Measurements from ENCODE around the gene VWA3B. TPM values are rescaled to one million over a fixed set of nuclear protein-coding genes. Genes with fewer than 3 reads are reported as not detected.

The VWA3B gene
- total RNA-seq, 1 donor from 2014 or later: not detected

DNA sequence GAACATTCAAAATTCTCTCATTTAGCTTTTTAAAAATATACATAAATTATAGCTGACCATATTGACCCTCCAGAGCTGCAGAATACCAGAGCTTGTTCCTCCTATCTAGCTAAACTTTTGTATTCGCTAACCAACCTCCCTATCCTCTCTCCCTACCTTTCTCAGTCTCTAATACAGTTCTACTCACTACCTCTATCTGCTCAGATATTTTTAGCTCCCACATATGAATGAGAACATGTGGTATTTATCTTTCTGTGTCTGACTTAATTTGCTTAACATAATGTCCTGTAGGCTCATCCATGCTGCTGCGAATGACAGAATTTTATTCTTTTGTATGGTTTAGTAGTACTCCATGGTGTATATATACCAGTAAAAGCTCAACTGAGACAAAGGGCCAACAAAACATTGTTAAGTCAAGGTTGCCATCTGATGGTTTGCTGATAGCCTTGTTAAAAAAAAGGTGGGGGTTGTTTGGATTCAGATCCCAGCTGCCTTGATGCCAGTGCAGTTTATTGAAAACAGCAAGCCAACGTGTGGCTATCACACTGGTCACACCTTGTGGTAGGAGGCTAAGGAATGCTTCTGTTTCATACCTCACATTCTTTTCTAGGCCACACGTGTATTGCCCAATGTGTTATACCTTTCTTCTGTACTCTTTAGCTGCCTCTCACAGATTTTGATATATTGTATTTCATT is 101.5 kb downstream of the VWA3B start:
- DNase-seq (ENCODE audit: low read depth) (no peak), FAIRE-seq (no peak)
- Mint-ChIP-seq H3K9me3 (ENCODE audit: unreplicated experiment) (no peaks in the 10 kb centered on the region), H3K36me3 (ENCODE audit: low read depth, unreplicated experiment) (no peaks in the 10 kb centered on the region), H3K4me1 (ENCODE audit: low read depth, unreplicated experiment) (no peaks in the 10 kb centered on the region), H3K4me3 (ENCODE audit: unreplicated experiment) (no peak overlapping the region), H3K27ac (ENCODE audit: unreplicated experiment) (no peak overlapping the region), H3K27me3 (ENCODE audit: low read depth, unreplicated experiment) (peaks cover 2% of the 10 kb centered on the region)
- no peaks in the 10 kb centered on the region for H3K4me1 ChIP-seq (ENCODE audit: insufficient read depth, low read length)
- no peaks in the 10 kb centered on the region for H3K79me2 ChIP-seq (ENCODE audit: insufficient read depth, low read length)
- H3K9ac ChIP-seq (ENCODE audit: low read length): no peak overlapping the region
- no peaks in the 10 kb centered on the region for H3K36me3 ChIP-seq (ENCODE audit: insufficient read depth, low read length)
- TF ChIP-seq, protein P1, sequence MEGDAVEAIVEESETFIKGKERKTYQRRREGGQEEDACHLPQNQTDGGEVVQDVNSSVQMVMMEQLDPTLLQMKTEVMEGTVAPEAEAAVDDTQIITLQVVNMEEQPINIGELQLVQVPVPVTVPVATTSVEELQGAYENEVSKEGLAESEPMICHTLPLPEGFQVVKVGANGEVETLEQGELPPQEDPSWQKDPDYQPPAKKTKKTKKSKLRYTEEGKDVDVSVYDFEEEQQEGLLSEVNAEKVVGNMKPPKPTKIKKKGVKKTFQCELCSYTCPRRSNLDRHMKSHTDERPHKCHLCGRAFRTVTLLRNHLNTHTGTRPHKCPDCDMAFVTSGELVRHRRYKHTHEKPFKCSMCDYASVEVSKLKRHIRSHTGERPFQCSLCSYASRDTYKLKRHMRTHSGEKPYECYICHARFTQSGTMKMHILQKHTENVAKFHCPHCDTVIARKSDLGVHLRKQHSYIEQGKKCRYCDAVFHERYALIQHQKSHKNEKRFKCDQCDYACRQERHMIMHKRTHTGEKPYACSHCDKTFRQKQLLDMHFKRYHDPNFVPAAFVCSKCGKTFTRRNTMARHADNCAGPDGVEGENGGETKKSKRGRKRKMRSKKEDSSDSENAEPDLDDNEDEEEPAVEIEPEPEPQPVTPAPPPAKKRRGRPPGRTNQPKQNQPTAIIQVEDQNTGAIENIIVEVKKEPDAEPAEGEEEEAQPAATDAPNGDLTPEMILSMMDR (IDR thresholded peaks at IDR 0.05; ENCODE audit: insufficient read depth, low read depth, low read length): no peak
- TF ChIP-seq EZH2 (IDR thresholded peaks at IDR 0.05; ENCODE audit: insufficient read depth, low read length): no peak
- H3K27ac ChIP-seq (ENCODE audit: low read depth, low read length): no peak overlapping the region
- H2AFZ ChIP-seq (ENCODE audit: low read depth, low read length): no peak overlapping the region
- no peaks in the 10 kb centered on the region for H3K9me3 ChIP-seq (ENCODE audit: insufficient read depth, low read depth, low read length)
- no peaks in the 10 kb centered on the region for H4K20me1 ChIP-seq (ENCODE audit: insufficient read depth, low read length)
- no peaks in the 10 kb centered on the region for H3K27me3 ChIP-seq (ENCODE audit: insufficient read depth, low read length)
- H3K4me2 ChIP-seq (ENCODE audit: low read length): no peak overlapping the region
- H3K4me3 ChIP-seq (ENCODE audit: insufficient read depth, low read depth, low read length): no peak overlapping the region

DNA sequence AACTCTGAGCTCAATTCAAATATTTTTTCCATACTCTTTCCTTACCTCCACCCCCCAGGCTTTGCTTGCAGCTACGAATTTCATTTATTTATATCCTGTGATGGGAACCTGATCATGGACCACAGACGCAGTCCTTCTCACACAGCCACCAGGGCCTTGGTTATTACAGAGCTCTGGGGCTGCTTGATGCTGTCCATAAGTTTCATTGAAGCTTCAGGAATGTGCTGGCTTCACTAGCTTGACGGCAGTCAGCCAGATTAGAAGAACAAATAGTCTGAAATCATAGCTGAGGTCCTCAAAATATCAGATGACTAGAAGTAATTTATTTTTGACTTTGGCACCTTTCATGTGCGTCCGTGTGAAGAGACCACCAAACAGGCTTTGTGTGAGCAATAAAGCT is 104.9 kb downstream of the VWA3B start:
- Histone ChIP-seq H4K20me1 (ENCODE audit: insufficient read depth, low read length) (no peaks in the 10 kb centered on the region), H2AFZ (ENCODE audit: low read depth, low read length) (no peak overlapping the region), H3K27me3 (ENCODE audit: insufficient read depth, low read length) (no peaks in the 10 kb centered on the region), H3K4me1 (ENCODE audit: insufficient read depth, low read length) (no peaks in the 10 kb centered on the region), H3K27ac (ENCODE audit: low read depth, low read length) (no peak overlapping the region), H3K4me2 (ENCODE audit: low read length) (no peak overlapping the region), H3K9me3 (ENCODE audit: insufficient read depth, low read depth, low read length) (no peaks in the 10 kb centered on the region), H3K4me3 (ENCODE audit: insufficient read depth, low read depth, low read length) (no peak overlapping the region), H3K79me2 (ENCODE audit: insufficient read depth, low read length) (no peaks in the 10 kb centered on the region), H3K36me3 (ENCODE audit: insufficient read depth, low read length) (no peaks in the 10 kb centered on the region), H3K9ac (ENCODE audit: low read length) (no peak overlapping the region)
- H3K9me3 Mint-ChIP-seq (ENCODE audit: unreplicated experiment): no peaks in the 10 kb centered on the region
- H3K4me1 Mint-ChIP-seq (ENCODE audit: low read depth, unreplicated experiment): no peaks in the 10 kb centered on the region
- FAIRE-seq: no peak
- TF ChIP-seq, protein P1 (IDR thresholded peaks at IDR 0.05; ENCODE audit: insufficient read depth, low read depth, low read length): no peak
- TF ChIP-seq EZH2 (IDR thresholded peaks at IDR 0.05; ENCODE audit: insufficient read depth, low read length): no peak
- no peaks in the 10 kb centered on the region for H3K27me3 Mint-ChIP-seq (ENCODE audit: low read depth, unreplicated experiment)
- no peaks in the 10 kb centered on the region for H3K36me3 Mint-ChIP-seq (ENCODE audit: low read depth, unreplicated experiment)
- no peak overlapping the region for H3K27ac Mint-ChIP-seq (ENCODE audit: unreplicated experiment)
- DNase-seq (ENCODE audit: low read depth): no peak
- H3K4me3 Mint-ChIP-seq (ENCODE audit: unreplicated experiment): no peak overlapping the region

DNA sequence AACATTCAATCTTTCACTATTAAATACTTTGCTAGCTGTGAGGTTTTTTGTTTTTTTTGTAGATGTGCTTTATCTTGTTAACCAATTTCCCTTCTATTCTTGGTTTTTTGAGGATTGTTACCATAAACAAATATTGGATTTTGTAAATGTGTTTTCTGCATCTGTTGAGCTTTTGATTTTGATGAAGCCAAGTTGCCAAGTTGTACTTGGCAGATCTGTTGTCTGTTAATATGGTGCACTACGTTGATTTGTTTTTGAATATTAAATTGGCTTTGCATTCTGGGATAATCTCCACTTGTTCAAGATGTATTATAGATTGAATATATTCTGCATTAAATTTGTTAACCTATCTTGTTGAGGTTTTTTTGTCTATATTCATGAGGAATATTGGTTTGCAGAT is 114.6 kb downstream of the VWA3B start:
- Mint-ChIP-seq H3K36me3 (ENCODE audit: low read depth, unreplicated experiment) (no peaks in the 10 kb centered on the region), H3K4me3 (ENCODE audit: unreplicated experiment) (no peak overlapping the region), H3K27me3 (ENCODE audit: low read depth, unreplicated experiment) (peaks cover 2% of the 10 kb centered on the region), H3K4me1 (ENCODE audit: low read depth, unreplicated experiment) (no peaks in the 10 kb centered on the region), H3K27ac (ENCODE audit: unreplicated experiment) (no peak overlapping the region), H3K9me3 (ENCODE audit: unreplicated experiment) (no peaks in the 10 kb centered on the region)
- Histone ChIP-seq H3K4me2 (ENCODE audit: low read length) (no peak overlapping the region), H4K20me1 (ENCODE audit: insufficient read depth, low read length) (no peaks in the 10 kb centered on the region), H3K4me1 (ENCODE audit: insufficient read depth, low read length) (no peaks in the 10 kb centered on the region), H2AFZ (ENCODE audit: low read depth, low read length) (no peak overlapping the region), H3K79me2 (ENCODE audit: insufficient read depth, low read length) (no peaks in the 10 kb centered on the region), H3K27me3 (ENCODE audit: insufficient read depth, low read length) (no peaks in the 10 kb centered on the region), H3K27ac (ENCODE audit: low read depth, low read length) (no peak overlapping the region), H3K9ac (ENCODE audit: low read length) (no peak overlapping the region), H3K9me3 (ENCODE audit: insufficient read depth, low read depth, low read length) (no peaks in the 10 kb centered on the region), H3K36me3 (ENCODE audit: insufficient read depth, low read length) (no peaks in the 10 kb centered on the region), H3K4me3 (ENCODE audit: insufficient read depth, low read depth, low read length) (no peak overlapping the region)
- TF ChIP-seq, protein P1 (IDR thresholded peaks at IDR 0.05; ENCODE audit: insufficient read depth, low read depth, low read length): no peak
- no peak for TF ChIP-seq EZH2 (IDR thresholded peaks at IDR 0.05; ENCODE audit: insufficient read depth, low read length)
- DNase-seq (ENCODE audit: low read depth): no peak
- FAIRE-seq: no peak

Data from astrocyte (in vitro differentiated cells and primary cell).